GM12892 (cell line): ENCODE data around the gene NDNF.

Experiments used
- POLR2A ChIP-seq: IDR thresholded peaks from 2 replicates; pipeline ENCODE4 v1.6.1; 2011; ENCODE audit warnings: low read depth, low read length, control low read depth
- POLR2AphosphoS5 ChIP-seq: IDR thresholded peaks from 2 replicates; pipeline ENCODE4 v1.6.1; 2011; ENCODE audit warnings: low read depth, low read length, control low read depth
- TAF1 ChIP-seq: IDR thresholded peaks from 2 replicates; pipeline ENCODE4 v1.6.1; 2011; ENCODE audit warnings: low read depth, mild to moderate bottlenecking, control low read depth, low read length, borderline replicate concordance

- no peak for TF ChIP-seq POLR2AphosphoS5
- TF ChIP-seq POLR2A, result no peak
- no peak for TF ChIP-seq TAF1
Measured at GRCh38 chr4:121073004-121073435, 685 bp upstream of the NDNF start.
